ENCODE data around the gene MAP3K5.

MAP3K5 gene

DNA sequence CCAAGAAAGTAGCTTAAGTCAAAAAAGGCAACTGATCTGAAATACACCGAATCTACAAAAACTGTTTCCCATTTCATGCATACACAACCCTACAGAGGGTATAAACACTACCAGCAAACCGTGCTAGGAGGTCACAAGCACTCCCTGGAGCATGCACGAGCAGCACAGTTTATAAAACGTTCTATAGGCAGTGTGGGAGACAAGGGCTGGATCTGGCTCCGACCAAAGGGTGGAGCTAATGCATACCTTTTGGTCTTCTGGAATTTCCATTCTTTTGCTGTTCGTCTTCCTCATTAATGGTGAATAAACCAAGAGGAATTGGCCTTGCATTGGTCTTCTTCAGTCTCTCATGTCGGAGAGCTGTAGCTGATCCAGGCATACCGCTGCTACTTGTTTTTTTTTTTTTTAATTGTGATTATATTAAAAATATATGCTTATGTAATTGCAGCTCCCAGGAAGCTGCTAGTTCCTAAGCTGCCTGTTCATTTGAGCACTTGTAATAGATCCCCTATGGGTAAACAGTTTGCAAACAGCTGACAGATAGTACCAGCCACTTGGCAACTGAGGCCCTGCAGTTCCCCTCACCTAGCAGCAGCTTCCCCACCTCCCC is 266.6 kb downstream of the MAP3K5 start:
- in situ Hi-C loops (cut with MboI; ENCODE audit: low sequenced_read_pairs) = no loop called here

DNA sequence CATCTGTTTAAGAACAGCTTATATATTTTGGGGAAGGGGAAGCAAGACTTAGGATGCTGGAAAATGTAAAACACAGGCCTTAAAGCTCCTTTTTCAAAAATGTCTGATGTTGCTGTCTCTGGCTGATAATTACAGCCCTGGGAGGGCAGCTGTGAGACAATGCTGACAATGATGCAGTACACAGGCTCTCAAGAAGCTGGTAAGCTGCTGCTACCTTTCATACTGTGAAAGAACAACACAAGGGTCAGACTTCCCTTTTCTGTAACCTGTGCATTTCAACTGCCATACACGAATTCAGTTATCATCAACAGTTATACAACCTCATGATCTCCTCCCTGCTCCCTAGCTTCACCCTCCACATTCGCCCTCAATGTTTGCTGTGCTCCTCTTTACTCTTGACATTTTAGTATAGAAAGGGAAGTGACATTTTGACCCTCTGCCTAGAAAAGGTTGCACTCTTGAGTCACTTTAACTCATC is 267.3 kb downstream of the MAP3K5 start:
- in situ Hi-C loops (cut with MboI; ENCODE audit: low sequenced_read_pairs) = no loop called here

DNA sequence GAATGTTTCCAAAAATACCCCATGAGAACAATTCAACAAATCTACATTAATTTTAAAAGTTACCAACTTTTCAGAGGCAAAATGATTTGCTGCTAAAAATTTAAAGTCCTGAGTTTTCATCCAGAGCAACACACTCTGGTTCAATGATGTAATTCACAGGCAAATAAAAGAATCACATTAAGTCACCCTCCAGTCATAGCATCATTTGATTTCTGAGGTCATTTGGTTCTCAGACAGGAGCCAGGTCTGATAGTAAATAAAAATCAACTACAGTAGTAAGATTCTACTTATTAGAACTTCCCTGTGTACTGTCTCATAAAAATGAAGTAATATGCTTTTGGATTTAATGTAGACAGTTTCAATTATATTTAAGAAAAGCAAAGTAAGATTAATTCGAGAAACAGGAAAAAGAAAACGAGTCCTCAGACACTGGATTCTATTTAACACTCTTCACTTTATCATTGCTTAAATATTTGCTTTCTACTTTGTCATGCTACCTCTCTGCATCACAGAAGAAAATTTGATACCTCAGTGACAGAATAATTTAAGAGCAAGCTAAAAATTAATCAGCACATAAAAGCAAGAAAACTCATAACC is 267.8 kb downstream of the MAP3K5 start:
- in situ Hi-C loops (cut with MboI; ENCODE audit: low sequenced_read_pairs) = no loop called here

DNA sequence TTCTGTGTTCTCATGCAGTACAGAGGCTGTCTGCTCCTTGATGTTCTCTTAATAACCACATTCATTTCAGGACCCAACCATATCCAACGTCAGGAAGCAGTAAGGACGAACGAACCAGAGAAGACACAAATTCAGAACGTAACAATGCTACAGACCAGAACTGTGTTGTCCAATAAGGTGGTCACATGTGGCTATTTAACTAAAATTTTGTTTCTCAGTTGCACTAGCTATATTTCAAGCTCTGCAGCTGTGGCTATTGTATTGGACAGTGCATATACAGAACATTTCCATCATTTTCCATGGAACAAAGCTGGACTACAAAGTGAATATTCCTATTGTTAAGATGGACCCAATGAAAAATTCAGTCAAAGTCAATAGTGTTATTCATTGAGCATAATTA is 269.1 kb downstream of the MAP3K5 start:
- in situ Hi-C loops (cut with MboI; ENCODE audit: low sequenced_read_pairs) = no loop called here

DNA sequence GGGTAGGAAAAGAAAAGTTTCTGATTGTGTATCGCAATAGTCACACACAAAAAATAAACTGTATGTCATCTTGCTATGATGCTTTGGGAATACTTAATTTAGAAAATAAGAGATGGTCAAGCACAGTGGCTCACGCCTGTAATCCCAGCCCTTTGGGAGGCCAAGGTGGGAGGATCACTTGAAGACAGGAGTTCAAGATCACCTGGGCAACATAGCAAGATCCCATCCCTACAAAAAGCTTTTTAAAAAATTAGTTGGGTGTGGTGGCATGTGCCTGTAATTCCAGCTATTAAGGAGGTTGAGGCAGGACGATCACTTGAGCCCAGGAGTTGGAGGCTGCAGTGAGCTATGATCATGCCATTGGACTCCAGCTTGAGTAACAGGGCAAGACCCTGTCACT is 269.6 kb downstream of the MAP3K5 start:
- in situ Hi-C loops (cut with MboI; ENCODE audit: low sequenced_read_pairs) = no loop called here

DNA sequence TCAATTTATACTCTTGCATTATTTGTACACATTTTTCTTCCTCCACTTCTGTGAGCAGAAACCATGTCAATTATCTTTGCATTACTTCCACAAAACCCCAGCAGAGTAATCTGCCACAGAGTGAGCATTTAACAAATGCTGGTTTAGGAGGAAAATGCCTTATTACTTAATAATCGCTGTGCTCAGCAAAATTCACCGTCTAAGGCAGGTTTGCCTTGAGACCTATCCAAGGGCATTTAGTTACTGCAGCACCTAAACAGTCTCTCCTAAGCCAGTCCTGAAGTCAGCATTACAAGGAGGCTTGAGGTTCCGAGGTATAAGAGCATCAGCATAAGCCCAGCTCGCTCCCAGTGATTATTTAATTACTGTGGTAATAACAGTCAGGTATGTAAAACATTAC is 270.4 kb downstream of the MAP3K5 start:
- in situ Hi-C loops (cut with MboI; ENCODE audit: low sequenced_read_pairs) = no loop called here

DNA sequence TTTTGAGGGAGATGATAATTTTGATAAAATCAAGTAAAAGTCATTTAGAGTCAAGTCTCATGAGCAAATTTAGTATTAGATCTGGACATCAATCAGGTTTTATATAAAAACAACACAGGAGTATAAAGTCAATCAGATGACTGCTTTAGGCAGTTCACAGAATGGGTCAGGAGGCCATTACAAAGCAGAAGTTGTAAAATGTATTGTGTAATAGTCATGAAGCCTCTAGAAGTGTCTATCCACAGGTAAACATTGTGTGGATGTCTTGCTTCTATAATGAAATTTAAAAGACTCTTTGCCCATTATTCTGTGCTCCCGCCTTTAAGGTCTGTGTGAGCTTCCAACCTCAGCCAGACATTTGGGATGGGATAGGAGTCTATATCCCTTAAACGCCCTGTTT is 270.9 kb downstream of the MAP3K5 start:
- in situ Hi-C loops (cut with MboI; ENCODE audit: low sequenced_read_pairs) = no loop called here

DNA sequence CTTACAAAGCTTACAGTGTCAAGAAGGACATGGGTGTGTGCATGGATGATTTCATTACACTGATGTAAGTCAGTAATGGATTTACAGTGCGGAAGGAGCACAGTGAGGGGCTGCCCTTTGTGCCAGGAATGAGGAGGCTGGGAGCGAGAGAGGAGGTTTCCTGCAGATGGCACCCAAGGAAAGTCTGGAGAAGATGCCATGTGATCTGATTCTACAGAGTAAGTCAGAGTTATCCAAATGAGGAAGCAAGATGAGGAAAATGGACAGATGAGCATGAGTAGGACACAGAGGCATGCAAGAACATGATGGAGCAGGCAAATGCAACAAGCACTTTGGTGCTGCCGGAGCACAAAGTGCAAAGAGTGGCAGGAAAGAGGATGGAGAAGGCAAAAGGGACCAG is 271.8 kb downstream of the MAP3K5 start:
- in situ Hi-C loops (cut with MboI; ENCODE audit: low sequenced_read_pairs) = no loop called here

DNA sequence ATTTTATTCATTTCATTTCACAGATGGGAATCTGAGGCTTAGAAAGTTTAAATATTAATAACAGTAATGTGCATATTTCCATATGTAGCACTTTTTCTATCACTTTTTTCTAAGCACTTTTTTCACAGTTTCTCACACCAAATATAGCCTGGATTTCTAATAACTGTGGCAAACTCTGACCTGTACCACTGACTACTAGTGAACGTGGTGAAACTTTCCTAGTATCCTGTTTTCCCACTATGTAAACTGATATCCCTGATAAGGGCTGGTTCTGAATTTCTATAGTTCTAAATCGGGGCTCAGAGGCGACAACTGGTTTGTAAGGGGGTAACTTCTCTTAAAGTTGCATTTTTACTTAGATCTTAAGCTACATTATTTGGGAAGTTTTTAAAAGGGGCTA is 274.7 kb downstream of the MAP3K5 start:
- in situ Hi-C loops (cut with MboI; ENCODE audit: low sequenced_read_pairs) = no loop called here

DNA sequence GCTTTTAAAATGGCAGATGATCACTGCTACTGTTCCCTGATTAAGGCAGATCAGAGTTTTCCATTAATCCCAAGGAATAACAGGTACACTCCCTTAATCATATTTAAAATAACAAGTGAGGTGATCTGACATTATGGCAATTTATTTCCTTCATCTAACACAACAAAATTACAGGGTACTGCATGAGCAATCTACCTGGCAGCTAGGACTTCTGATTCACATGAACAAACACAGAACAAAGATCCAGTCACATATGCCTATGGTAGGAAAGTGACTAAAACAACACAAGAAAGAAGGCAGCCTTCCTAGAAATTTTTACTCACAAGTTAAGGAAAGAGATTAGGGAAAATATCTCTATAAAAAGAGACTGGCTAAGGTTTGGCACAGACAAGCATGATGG is 275.3 kb downstream of the MAP3K5 start:
- in situ Hi-C loops (cut with MboI; ENCODE audit: low sequenced_read_pairs) = no loop called here

DNA sequence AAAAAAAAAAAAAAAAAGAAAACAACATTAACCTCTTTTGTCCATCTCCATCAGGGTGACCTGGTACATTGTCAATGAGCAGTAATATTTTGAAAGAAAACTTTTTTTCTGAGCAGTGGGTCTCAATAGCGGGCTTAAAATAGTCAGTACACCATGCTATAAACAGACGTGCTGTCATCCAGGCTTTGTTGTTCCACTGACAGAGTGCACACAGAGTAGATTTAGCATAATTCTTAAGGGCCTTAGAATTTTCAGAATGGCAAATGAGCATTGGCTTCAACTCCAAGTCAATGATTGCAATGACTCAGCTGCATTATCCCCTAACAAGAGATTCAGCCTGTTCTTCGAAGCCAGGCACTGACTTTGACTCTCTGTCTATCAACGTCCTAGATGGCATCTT is 277.7 kb downstream of the MAP3K5 start:
- in situ Hi-C loops (cut with MboI; ENCODE audit: low sequenced_read_pairs) = no loop called here

DNA sequence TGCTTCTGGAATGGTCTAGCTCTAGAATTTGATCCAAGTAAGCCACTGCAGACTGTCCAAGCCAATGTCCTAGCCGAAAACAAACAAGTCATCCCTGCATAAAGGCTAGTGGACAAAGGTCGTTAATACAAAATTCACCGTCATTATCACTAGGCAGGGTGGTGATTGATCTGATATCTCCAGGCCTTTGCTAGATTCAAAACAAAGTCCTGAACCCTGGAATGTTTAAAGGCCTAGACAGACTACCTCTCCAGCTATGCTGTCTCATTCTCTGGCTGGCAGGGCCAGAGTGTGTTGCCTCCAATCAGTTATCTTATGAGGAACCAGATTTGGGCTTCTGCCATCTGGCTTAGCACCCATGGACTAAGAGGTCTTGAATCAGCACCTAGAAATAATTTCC is 280.4 kb downstream of the MAP3K5 start:
- in situ Hi-C loops (cut with MboI; ENCODE audit: low sequenced_read_pairs) = no loop called here

DNA sequence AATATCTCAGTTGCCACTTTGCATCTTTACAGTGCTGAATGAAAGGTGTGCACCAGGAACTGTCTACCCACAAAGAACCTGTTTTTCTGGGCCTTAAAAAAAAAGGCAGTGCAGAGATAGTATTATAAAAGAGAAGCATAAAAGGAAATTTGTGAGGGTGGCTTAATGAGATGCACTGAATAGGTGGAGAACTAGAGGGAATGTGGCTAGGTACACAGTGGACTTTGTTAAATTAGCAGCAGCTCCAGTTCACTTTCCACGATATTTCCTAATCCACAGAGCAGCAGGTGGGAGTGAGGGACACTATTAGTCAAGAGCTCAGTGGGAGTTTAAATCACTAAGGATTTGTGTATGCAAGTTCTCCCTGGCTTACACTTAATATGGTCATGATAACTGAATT is 280.9 kb downstream of the MAP3K5 start:
- in situ Hi-C loops (cut with MboI; ENCODE audit: low sequenced_read_pairs) = no loop called here

DNA sequence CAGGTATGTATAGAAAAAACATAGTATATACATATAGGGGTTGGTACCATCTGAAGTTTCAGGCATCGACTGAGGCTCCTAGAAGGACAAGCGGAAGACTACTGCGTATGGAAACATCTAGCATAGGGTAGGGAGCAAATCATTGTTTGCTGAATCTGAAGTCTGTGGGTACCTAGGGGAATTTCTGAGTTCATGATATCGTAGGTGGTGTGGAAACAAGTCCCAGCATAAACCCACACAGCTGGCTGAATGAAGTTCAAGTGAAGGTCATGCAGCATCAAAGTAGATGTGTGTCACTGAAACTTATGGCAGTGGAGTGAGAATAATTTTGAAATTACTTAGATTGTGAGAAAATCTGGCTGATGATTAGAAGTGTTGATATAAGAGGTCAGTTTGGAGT is 281.5 kb downstream of the MAP3K5 start:
- in situ Hi-C loops (cut with MboI; ENCODE audit: low sequenced_read_pairs) = no loop called here

DNA sequence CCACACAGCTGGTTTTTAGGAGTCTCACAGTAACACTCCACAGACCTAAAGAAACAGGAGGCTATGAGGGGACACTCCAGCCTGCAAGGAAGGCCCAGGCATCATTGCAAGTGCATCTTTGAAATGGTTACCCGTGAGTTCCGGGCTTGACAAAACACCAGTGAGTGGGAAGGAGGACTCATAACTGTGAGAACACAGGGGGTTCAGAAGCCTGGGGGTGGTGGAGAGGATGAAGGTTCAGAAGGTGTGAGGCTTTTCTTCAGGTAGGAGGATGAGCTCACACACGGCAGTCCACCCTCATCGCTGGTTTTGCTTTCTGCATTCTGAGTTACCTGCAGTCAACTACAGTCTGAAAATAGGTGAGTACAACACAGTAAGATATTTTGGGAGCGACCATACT is 282.0 kb downstream of the MAP3K5 start:
- in situ Hi-C loops (cut with MboI; ENCODE audit: low sequenced_read_pairs) = no loop called here

DNA sequence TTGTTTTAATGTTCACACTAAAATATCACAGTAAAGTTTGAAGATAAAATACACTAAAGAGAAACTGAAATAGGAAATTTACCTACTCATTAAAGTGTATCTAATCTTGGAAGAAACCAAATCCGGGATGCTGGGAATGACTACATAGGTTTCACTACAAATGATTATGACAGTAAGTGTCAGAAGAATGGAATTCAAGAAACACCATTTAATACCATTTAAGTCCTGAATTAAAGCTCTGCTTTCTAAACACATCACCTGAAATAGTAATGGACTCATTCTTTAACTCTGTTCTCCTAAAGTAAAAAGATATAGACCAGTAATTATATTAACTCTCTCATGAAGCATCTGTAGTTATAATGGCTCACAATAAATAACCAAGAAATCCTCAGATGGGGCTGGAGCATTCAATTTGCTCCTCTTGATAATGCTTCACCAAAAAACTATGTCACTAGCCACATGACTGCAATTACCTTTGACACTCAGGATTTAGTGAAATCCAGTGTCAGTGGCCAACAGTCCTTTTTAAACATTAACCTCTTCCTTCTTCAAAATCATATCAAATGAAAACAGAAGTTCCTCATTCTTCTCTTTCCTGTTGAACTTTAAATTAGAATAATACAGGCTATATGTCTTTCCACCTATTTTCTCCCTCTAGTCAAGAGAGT is 283.4 kb downstream of the MAP3K5 start:
- in situ Hi-C loops (cut with MboI; ENCODE audit: low sequenced_read_pairs) = no loop called here
